Astrocyte (in vitro differentiated cells and primary cell): ENCODE results near the gene PEBP1.

Experiments
- CTCF ChIP-seq: IDR thresholded peaks from 2 replicates; pipeline ENCODE4 v1.5.1; 2011; ENCODE audit warnings: low read depth, mild to moderate bottlenecking, inconsistent platforms, low read length, moderate library complexity; ENCODE audit not compliant: insufficient read depth
- EZH2 ChIP-seq: IDR thresholded peaks from 2 replicates; pipeline ENCODE4 v1.6.1; 2012; ENCODE audit warnings: mild to moderate bottlenecking, low read length, inconsistent platforms; ENCODE audit not compliant: insufficient read depth

- TF ChIP-seq CTCF (no peak), EZH2 (no peak)
Measured at GRCh38 chr12:118109088-118109487, 26.8 kb upstream of the PEBP1 start.
